HepG2 (cell line): ENCODE data around the gene GPR33. TPM values are rescaled to one million over a fixed set of nuclear protein-coding genes. Genes with fewer than 3 reads are reported as not detected.
A peak's percentile ranks its signal among the peaks of the same experiment; 100 is the strongest.

ENCODE experiments used
- CREM ChIP-seq, 2 experiments: sonication (generic) in 1 of 2; formaldehyde crosslinking in 1 of 2; IDR thresholded peaks; 2 replicates each; pipeline versions ENCODE4 v1.4.0 to v1.6.1; 2016 to 2020; ENCODE audit warnings: antibody characterized with exemption in 1 of 2, mild to moderate bottlenecking in 1 of 2, missing genetic modification reagents in 1 of 2
- ELF1 ChIP-seq: sonication (generic); formaldehyde crosslinking; IDR thresholded peaks from 2 replicates; pipeline ENCODE4 v1.4.0; 2020; ENCODE audit warnings: missing genetic modification reagents
- EP300 ChIP-seq, 3 experiments: sonication (generic) in 1 of 3; formaldehyde crosslinking in 1 of 3; IDR thresholded peaks; 2 replicates each; pipeline versions ENCODE4 v1.5.1 to v1.6.1; 2011 to 2020; ENCODE audit warnings: low read depth in 2 of 3, low read length in 2 of 3, borderline replicate concordance in 1 of 3, improper control_type of control experiment in 1 of 3, mild to moderate bottlenecking in 1 of 3, missing genetic modification reagents in 1 of 3, moderate library complexity in 1 of 3
- HNRNPUL1 ChIP-seq: fragments of 200-400 bp; formaldehyde crosslinking; IDR thresholded peaks from 2 replicates; pipeline ENCODE4 v1.6.1; 2017; ENCODE audit warnings: low read depth, mild to moderate bottlenecking, low read length, moderate library complexity
- IKZF1 ChIP-seq: fragments of 450-650 bp; IDR thresholded peaks from 2 replicates; pipeline ENCODE4 v1.7.1; 2016
- IRX3 ChIP-seq: sonication (generic); formaldehyde crosslinking; IDR thresholded peaks from 2 replicates; pipeline ENCODE4 v1.8.1; 2023; ENCODE audit warnings: mild to moderate bottlenecking, low read depth, missing genetic modification reagents, borderline replicate concordance
- JUN ChIP-seq: sonication (generic); formaldehyde crosslinking; IDR thresholded peaks from 2 replicates; pipeline ENCODE4 v1.4.0; 2020; ENCODE audit warnings: mild to moderate bottlenecking, missing genetic modification reagents
- KLF12 ChIP-seq: sonication (generic); formaldehyde crosslinking; IDR thresholded peaks from 2 replicates; pipeline ENCODE4 v1.4.0; 2020; ENCODE audit warnings: missing genetic modification reagents, borderline replicate concordance
- MIER3 ChIP-seq: IDR thresholded peaks from 2 replicates; pipeline ENCODE4 v1.6.1; 2016; ENCODE audit warnings: missing compliant biosample characterization, borderline replicate concordance
- PAF1 ChIP-seq: IDR thresholded peaks from 2 replicates; pipeline ENCODE4 v1.6.1; 2016; ENCODE audit warnings: missing genetic modification reagents, missing compliant biosample characterization
- PCBP2 ChIP-seq: fragments of 200-400 bp; formaldehyde crosslinking; optimal IDR thresholded peaks from 2 replicates; pipeline ENCODE3; 2018; ENCODE audit warnings: low read length, low read depth; ENCODE audit not compliant: poor library complexity, severe bottlenecking
- PRMT3 ChIP-seq: sonication (generic); formaldehyde crosslinking; IDR thresholded peaks from 2 replicates; pipeline ENCODE4 v1.8.1; 2022; ENCODE audit warnings: low read depth, mild to moderate bottlenecking, moderate library complexity, missing genetic modification reagents, borderline replicate concordance
- PTBP1 ChIP-seq: fragments of 200-400 bp; formaldehyde crosslinking; IDR thresholded peaks from 2 replicates; pipeline ENCODE4 v1.6.1; 2018; ENCODE audit warnings: low read length, low read depth; ENCODE audit not compliant: poor library complexity, severe bottlenecking
- SNRNP70 ChIP-seq: fragments of 200-400 bp; formaldehyde crosslinking; IDR thresholded peaks from 2 replicates; pipeline ENCODE4 v1.6.1; 2017; ENCODE audit warnings: mild to moderate bottlenecking, low read depth, low read length, moderate library complexity
- TBP ChIP-seq: sonication (generic); formaldehyde crosslinking; IDR thresholded peaks from 2 replicates; pipeline ENCODE4 v1.5.0; 2020; ENCODE audit warnings: missing genetic modification reagents
- TOPORS ChIP-seq: sonication (generic); formaldehyde crosslinking; IDR thresholded peaks from 2 replicates; pipeline ENCODE4 v1.8.0; 2023; ENCODE audit warnings: mild to moderate bottlenecking, missing genetic modification reagents
- YEATS2 ChIP-seq: sonication (generic); formaldehyde crosslinking; IDR thresholded peaks from 2 replicates; pipeline ENCODE4 v1.4.0; 2020; ENCODE audit warnings: missing genetic modification reagents, borderline replicate concordance
- ZFP62 ChIP-seq: sonication (generic); formaldehyde crosslinking; IDR thresholded peaks from 2 replicates; pipeline ENCODE4 v1.4.0; 2020; ENCODE audit warnings: missing genetic modification reagents
- ZNF180 ChIP-seq: sonication (generic); formaldehyde crosslinking; IDR thresholded peaks from 2 replicates; pipeline ENCODE4 v1.4.0; 2020; ENCODE audit warnings: low read depth, missing genetic modification reagents, borderline replicate concordance
- ZNF468 ChIP-seq: sonication (generic); formaldehyde crosslinking; IDR thresholded peaks from 2 replicates; pipeline ENCODE4 v1.8.0; 2022; ENCODE audit warnings: mild to moderate bottlenecking, moderate library complexity, missing genetic modification reagents
- ZNF737 ChIP-seq: sonication (generic); formaldehyde crosslinking; IDR thresholded peaks from 2 replicates; pipeline ENCODE4 v1.5.0; 2020; ENCODE audit warnings: missing genetic modification reagents, mild to moderate bottlenecking, borderline replicate concordance
- polyA plus RNA-seq, 8 experiments: library from polyadenylated mRNA; depleted of rRNA in 3 of 8; stranded (reverse) in 7 of 8; unstranded in 1 of 8; fragments of >200 nt; fragmentation: Illumina TruSeq in 4 of 8; extraction: Trizol in 4 of 8; gene quantifications; 2 replicates each; pipeline versions ENCODE4 v1.2.1 to v1.2.3, GENCODE V29; 2011 to 2016; ENCODE audit warnings: low read depth in 4 of 8, missing spikeins in 1 of 8, mixed read lengths in 1 of 8; ENCODE audit not compliant: insufficient read depth in 1 of 8
- total RNA-seq, 5 experiments: library from RNA; depleted of rRNA; stranded (reverse); fragments of >200 nt; fragmentation: Illumina TruSeq; extraction: Trizol; gene quantifications; 2 replicates each; pipeline ENCODE4 v1.2.3, GENCODE V29; 2016; ENCODE audit warnings: low read depth in 1 of 5
- TF ChIP-seq, protein P1 (sequence below): sonication (generic); formaldehyde crosslinking; IDR thresholded peaks from 2 replicates; pipeline ENCODE4 v1.4.0; 2020; ENCODE audit warnings: missing genetic modification reagents
- TF ChIP-seq, protein P2 (sequence below): sonication (generic); formaldehyde crosslinking; IDR thresholded peaks from 2 replicates; pipeline ENCODE4 v1.4.0; 2020; ENCODE audit warnings: missing genetic modification reagents

Gene GPR33
- total and polyA plus RNA-seq, 2 of the 13 experiments (the other 11 are each of a cell fraction or from before 2014, with no cell fraction given): not detected

DNA sequence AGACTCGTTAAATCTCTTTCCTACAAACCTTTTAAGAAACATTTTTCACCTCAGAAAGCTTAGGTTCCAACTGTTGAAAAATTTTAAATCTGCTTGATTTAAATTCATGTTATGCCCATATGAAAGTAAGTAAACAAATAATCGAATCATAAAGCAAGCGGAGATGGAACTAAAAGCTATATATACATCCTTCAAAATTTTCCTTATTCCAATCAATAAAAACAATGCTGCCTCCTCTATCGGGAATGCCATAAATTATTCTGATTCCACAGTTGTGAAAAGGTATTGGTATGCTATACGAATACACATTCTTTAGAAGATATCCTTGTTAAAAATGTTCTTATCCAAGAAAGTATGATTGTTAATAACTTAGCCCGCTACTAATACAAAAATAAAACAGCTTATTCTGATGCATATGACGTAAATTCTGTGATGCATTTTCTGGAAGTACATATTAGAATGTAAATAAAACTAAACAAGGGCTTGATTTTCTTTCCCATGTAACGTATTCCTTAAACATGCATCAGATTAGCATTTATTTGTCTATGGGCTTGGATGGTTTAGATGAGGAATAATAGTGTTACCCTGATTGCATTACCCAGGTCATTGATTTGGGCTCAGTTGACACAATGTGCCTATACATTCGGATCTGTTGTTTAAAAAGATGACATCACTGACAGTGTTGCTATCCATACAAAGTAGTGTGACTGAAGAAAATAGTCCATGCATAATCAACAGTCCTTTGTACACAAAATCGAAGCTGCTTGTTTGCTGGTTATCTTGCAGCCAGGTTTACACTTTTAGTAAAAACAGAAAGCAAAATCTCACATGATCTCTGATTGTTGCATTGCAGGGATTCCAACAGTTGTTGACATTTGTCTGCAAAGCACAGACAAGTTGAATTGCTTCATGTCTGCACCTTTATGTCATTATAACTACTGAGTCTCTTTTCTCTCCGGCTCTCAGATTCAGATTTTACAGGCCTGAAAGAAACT lies 29.9 kb downstream of the GPR33 start (continued):
- TF ChIP-seq, protein P1, sequence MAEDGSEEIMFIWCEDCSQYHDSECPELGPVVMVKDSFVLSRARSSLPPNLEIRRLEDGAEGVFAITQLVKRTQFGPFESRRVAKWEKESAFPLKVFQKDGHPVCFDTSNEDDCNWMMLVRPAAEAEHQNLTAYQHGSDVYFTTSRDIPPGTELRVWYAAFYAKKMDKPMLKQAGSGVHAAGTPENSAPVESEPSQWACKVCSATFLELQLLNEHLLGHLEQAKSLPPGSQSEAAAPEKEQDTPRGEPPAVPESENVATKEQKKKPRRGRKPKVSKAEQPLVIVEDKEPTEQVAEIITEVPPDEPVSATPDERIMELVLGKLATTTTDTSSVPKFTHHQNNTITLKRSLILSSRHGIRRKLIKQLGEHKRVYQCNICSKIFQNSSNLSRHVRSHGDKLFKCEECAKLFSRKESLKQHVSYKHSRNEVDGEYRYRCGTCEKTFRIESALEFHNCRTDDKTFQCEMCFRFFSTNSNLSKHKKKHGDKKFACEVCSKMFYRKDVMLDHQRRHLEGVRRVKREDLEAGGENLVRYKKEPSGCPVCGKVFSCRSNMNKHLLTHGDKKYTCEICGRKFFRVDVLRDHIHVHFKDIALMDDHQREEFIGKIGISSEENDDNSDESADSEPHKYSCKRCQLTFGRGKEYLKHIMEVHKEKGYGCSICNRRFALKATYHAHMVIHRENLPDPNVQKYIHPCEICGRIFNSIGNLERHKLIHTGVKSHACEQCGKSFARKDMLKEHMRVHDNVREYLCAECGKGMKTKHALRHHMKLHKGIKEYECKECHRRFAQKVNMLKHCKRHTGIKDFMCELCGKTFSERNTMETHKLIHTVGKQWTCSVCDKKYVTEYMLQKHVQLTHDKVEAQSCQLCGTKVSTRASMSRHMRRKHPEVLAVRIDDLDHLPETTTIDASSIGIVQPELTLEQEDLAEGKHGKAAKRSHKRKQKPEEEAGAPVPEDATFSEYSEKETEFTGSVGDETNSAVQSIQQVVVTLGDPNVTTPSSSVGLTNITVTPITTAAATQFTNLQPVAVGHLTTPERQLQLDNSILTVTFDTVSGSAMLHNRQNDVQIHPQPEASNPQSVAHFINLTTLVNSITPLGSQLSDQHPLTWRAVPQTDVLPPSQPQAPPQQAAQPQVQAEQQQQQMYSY (CRISPR knock-in tag): no peak; the same call in 1 of the 2 replicates
- TF ChIP-seq HNRNPUL1 (no peak; the same call in 1 of the 2 replicates), CREM (IDR thresholded peaks at IDR 0.05) (peak; percentile 58; the same call in 1 of the 2 replicates), CREM (CRISPR knock-in tag; IDR thresholded peaks at IDR 0.05) (no peak), TBP (CRISPR knock-in tag) (0 out of 2 replicates have a peak, but pooled peaks have one; percentile 42), EP300 (IDR thresholded peaks at IDR 0.05; ENCODE audit: low read depth in 2 of 2, low read length in 2 of 2) (peak; percentile 38 to 67; a peak in 2 of 4 replicates), EP300 (CRISPR knock-in tag; IDR thresholded peaks at IDR 0.05; ENCODE audit: borderline replicate concordance) (peak; percentile 58), ZNF737 (CRISPR knock-in tag) (no peak), KLF12 (no peak), IRX3 (CRISPR knock-in tag) (peak; percentile 64; the same call in 1 of the 2 replicates), ZNF180 (CRISPR knock-in tag) (no peak), IKZF1 (no peak), TOPORS (CRISPR knock-in tag) (0 out of 2 replicates have a peak, but pooled peaks have one; percentile 41), JUN (peak; percentile 78; the same call in 1 of the 2 replicates), ZFP62 (CRISPR knock-in tag) (no peak), PTBP1 (no peak), PRMT3 (CRISPR knock-in tag) (no peak), SNRNP70 (no peak), ZNF468 (no peak), PAF1 (CRISPR knock-in tag) (no peak), PCBP2 (no peak), YEATS2 (CRISPR knock-in tag) (no peak), ELF1 (CRISPR knock-in tag) (0 out of 2 replicates have a peak, but pooled peaks have one; percentile 22), MIER3 (CRISPR knock-in tag) (0 out of 2 replicates have a peak, but pooled peaks have one; percentile 11)
- TF ChIP-seq, protein P2, sequence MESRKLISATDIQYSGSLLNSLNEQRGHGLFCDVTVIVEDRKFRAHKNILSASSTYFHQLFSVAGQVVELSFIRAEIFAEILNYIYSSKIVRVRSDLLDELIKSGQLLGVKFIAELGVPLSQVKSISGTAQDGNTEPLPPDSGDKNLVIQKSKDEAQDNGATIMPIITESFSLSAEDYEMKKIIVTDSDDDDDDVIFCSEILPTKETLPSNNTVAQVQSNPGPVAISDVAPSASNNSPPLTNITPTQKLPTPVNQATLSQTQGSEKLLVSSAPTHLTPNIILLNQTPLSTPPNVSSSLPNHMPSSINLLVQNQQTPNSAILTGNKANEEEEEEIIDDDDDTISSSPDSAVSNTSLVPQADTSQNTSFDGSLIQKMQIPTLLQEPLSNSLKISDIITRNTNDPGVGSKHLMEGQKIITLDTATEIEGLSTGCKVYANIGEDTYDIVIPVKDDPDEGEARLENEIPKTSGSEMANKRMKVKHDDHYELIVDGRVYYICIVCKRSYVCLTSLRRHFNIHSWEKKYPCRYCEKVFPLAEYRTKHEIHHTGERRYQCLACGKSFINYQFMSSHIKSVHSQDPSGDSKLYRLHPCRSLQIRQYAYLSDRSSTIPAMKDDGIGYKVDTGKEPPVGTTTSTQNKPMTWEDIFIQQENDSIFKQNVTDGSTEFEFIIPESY (CRISPR knock-in tag): no peak
